ENCODE results near the gene METTL5.
"Not testable (repeated sequence)": the region's sequence is repeated elsewhere in the genome, so short reads cannot be mapped to it uniquely, and the experiment has no call there.

Gene METTL5

GRCh38 chr2:169828141-169828811 lies 3.6 kb upstream of the METTL5 start:
- peak; percentile 38 for DNase-seq

- DNase-seq: peak; percentile 92
Measured at GRCh38 chr2:169827272-169828140, 2.8 kb upstream of the METTL5 start, which contains the start of gene UBR3. UBR3 (plus strand) TSS chr2:169827454; CDS start chr2:169827508, 54 bp downstream.

DNA sequence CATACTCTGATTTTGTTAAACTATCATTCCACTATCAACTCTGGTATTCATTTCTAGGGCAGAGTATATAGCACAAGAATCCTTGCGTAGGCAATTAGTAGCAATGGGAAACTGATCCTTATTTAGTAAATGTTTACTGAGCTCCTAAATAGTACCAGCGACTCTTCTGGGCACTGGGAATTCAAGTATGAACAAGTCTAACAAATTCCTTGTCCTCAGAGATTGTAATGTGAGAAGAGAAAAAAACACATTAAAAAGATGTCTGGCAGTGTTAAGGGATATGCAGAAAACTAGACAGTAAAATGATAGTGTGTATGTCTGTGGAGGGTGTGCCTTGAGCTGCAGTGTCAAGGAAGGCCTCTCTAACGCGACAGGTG lies 721 bp downstream of the METTL5 start:
- no peak for DNase-seq

DNA sequence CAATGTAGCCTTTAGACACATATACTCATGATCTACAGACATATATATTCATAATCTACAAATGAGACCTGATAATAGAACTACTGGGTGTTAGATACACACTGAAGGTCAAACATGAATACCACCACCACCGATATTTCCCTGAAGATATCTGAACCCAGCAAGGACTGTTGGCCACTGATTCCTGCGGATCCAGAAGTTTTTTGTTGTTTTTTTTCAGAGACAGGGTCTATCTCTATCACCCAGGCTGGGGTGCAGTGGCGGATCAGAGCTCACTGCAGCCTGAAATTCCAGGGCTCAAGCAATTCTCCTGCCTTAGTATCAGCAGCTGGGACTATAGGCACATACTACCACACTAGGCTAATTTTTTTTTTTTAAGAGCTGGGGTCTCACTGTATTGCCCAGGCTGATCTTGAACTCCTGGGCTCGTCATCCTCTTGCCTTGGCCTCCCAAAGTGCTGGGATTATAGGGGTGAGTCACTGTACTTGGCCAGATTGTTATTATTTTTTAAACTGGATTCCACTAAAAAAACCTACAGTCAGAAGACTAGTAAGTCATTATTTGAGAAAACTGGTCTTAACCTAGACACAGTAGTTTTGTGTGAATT lies 1.8 kb downstream of the METTL5 start:
- no peak for DNase-seq

DNA sequence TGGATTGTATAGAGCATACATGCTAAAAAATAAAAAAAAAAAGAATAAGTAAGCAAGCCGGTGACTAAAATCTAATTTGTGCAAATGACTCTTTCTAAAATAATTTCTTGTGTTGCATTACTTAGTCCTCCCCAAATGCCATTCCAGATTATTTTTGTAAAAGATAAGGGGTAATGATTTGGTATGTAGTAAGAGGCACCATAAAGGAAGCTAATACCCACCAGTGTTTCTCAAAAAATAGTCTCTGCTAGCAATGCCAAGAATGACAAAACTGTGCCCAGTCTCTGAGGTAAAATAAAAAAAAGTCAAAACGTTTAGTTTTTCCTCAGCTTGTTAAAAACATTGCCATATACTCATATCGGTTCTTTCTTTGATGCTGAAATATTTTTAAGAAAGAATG lies 2.7 kb downstream of the METTL5 start:
- DNase-seq: no peak

DNA sequence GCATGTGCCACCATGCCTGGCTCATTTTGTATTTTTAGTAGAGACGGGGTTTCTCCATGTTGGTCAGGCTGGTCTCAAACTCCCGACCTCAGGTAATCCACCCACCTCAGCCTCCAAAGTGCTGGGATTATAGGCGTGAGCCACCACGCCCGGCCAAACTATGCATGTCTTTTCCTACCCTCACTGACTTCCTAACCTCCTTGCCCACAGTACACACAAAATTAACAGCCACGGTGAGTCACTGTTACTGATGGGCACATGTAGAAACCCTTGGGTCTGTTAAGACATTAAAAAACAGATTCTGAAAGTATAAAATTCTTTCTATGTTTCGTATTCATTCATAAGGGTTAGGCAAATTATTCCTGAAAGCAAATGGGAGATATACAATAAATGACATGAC lies 4.6 kb downstream of the METTL5 start:
- DNase-seq: not testable (repeated sequence)

- DNase-seq: peak; percentile 52
Measured at GRCh38 chr2:169819106-169819505, 5.6 kb downstream of the METTL5 start.

DNA sequence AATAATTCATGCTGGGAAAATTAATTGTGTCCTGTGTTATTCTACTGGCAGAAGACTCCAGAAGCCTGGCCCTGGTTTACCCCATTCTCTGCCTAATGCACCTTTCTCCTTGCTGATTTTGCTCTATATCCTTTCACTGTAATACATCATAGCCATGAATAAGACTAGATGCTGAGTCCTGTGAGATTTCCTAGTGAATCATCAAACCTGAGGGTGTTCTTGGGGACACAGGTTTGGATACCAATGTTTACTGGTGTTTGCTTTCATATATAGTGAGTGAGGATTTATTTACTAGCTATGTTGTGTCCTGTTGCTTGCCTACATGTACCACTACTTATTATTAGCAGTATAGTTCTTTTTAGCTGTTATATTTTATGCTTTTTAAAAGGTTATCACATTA lies 6.5 kb downstream of the METTL5 start:
- DNase-seq: no peak

DNA sequence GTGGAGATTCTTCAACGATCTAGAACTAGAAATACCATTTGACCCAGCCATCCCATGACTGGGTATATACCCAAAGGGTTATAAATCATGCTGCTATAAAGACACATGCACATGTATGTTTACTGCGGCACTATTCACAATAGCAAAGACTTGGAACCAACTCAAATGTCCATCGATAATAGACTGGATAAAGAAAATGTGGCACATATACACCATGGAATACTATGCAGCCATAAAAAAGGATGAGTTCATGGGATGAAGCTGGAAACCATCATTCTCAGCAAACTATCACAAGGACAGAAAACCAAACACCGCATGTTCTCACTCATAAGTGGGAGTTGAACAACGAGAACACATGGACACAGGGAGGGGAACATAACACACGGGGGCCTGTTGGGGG lies 7.3 kb downstream of the METTL5 start:
- not testable (repeated sequence) for DNase-seq

DNA sequence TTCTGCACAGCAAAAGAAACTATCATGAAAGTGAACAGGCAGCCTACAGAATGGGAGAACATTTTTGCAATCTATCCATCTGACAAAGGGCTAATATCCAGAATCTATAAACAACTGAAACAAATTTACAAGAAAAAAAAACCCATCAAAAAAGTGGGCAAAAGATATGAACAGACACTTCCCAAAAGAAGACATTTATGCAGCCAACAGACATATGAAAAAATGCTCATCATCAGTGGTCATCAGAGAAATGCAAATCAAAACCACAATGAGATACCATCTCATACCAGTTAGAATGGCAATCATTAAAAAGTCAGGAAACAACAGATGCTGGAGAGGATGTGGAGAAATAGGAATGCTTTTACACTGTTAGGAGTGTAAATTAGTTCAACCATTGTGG lies 7.7 kb downstream of the METTL5 start:
- not testable (repeated sequence) for DNase-seq

- DNase-seq: peak; percentile 88
Measured at GRCh38 chr2:169815849-169816248, 8.9 kb downstream of the METTL5 start.

GRCh38 chr2:169808221-169808620 lies 16.5 kb downstream of the METTL5 start:
- DNase-seq: peak; percentile 45

GRCh38 chr2:169806586-169806985 lies 18.1 kb downstream of the METTL5 start:
- DNase-seq: no peak

- no peak for DNase-seq
Measured at GRCh38 chr2:169803480-169803879, 21.2 kb downstream of the METTL5 start.

GRCh38 chr2:169798718-169799592 lies 25.8 kb downstream of the METTL5 start, which contains the start of gene SSB:
SSB (plus strand) TSS chr2:169798871; CDS start chr2:169800961, 2,090 bp downstream.
- DNase-seq: peak; percentile 91

GRCh38 chr2:169798397-169798717 lies 26.3 kb downstream of the METTL5 start:
- no peak for DNase-seq

DNA sequence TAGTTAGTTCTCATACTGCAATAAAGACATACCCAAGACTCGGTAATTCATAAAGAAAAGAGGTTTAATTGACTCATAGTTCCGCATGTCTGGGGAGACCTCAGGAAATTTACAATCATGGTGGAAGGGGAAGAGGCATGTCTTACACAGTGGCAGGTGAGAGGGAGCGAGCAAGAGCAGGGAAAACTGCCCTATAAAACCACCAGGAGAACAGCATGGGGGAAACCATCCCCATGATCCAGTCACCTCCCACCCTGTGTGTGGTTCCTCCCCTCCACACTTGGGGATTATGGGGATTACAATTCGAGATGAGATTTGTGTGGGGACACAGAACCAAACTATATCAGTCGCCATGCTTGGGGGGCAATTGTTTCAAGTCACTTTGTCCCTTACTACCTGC lies 27.1 kb downstream of the METTL5 start:
- no peak for DNase-seq

- DNase-seq: no peak
Measured at GRCh38 chr2:169796441-169796840, 28.3 kb downstream of the METTL5 start.

GRCh38 chr2:169795181-169795580 lies 29.5 kb downstream of the METTL5 start:
- no peak for DNase-seq

- no peak for DNase-seq
Measured at GRCh38 chr2:169790581-169790980, 34.1 kb downstream of the METTL5 start.

GRCh38 chr2:169782513-169782912 lies 42.2 kb downstream of the METTL5 start:
- no peak for DNase-seq

- no peak for DNase-seq
Measured at GRCh38 chr2:169781249-169782013, 43.3 kb downstream of the METTL5 start.
